ENCODE measurements around the gene GFER.

GFER gene

DNA sequence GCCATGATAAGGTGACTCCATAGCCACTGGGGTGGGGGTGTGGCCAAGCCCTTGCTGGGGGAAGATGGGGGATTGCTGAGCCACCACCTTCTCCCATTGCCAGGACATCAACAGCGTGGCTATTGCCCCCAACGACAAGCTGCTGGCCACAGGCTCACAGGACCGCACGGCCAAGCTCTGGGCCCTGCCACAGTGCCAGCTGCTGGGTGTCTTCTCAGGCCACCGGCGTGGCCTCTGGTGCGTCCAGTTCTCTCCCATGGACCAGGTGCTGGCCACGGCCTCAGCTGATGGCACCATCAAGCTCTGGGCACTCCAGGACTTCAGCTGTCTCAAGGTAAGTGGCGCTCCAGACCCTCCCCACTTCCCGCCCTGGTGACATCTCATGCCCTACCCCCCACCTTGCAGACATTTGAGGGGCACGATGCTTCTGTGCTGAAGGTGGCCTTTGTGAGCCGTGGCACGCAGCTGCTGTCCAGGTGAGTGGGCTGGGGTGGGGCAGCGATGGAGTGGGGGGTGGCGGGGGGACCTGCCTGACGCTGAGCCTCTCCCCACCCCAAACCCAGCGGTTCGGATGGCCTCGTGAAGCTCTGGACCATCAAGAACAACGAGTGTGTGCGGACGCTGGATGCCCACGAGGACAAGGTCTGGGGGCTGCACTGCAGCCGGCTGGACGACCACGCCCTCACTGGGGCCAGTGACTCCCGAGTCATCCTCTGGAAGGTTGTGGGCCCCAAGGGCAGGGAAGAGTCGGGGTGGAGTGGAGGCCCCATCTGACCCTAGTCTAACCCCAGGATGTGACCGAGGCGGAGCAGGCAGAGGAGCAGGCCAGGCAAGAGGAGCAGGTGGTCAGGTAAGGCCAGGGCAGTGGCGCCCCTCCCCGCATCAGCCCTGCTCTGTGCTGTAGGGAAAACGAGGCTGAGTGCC, 6.8 kb upstream of the GFER start:
- H3K27ac Mint-ChIP-seq, result no peak overlapping the region
- no peaks in the 10 kb centered on the region for H3K9me3 Mint-ChIP-seq
- peaks cover 7% of the 10 kb centered on the region for H3K36me3 Mint-ChIP-seq (ENCODE audit: low read depth)
- H3K4me1 Mint-ChIP-seq (ENCODE audit: low read depth), result peaks cover 7% of the 10 kb centered on the region
- no peak overlapping the region for H3K4me3 Mint-ChIP-seq
- H3K27me3 Mint-ChIP-seq (ENCODE audit: low read depth), result peaks cover 20% of the 10 kb centered on the region

DNA sequence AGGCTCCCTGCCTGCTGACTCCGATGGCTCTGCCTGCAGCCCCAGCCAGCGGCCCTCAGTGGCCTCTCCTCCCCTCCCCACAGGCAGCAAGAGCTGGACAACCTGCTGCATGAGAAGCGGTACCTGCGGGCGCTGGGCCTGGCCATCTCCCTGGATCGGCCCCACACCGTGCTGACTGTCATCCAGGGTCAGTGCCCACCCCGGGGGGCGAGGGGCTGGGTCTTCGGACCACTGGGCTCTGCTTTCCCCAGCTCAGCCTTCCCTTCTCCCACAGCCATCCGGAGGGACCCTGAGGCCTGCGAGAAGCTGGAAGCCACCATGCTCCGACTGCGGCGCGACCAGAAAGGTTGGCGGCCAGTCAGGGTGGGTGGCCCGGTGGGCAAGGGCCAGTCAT, 6.1 kb upstream of the GFER start:
- Mint-ChIP-seq H3K4me3 (no peak overlapping the region), H3K9me3 (no peaks in the 10 kb centered on the region), H3K36me3 (ENCODE audit: low read depth) (peaks cover 7% of the 10 kb centered on the region), H3K4me1 (ENCODE audit: low read depth) (peaks cover 3% of the 10 kb centered on the region), H3K27me3 (ENCODE audit: low read depth) (peaks cover 27% of the 10 kb centered on the region), H3K27ac (no peak overlapping the region)

DNA sequence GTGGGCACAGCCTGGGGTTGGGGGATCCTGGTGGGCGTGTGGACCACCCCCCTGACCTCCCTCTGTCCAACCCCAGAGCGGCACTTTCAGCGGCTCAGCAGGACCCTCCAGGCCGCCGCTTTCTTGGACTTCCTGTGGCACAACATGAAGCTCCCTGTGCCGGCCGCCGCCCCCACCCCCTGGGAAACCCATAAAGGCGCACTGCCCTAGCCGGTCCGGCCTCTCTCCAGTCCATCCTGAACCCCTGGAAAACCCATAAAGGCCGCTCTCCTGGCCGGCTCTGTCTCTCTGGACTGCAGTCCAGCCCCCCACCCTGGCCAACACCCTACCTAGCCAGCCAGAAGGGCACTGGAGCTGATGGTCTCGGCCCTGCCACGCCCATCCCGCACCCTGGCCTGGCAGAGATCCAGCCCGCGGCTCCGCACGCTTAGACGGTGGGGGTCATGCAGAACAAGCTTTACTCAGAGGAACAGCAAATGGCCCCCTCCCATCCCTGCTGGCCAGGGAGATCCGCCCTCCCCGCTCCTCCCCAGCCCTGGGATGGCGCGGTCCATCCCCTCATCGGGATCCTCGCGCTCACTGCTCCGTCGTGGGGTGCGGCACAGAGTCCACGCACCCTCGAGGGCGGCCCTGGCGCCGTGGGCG, 5.4 kb upstream of the GFER start:
- Mint-ChIP-seq H3K9me3 (no peaks in the 10 kb centered on the region), H3K4me3 (no peak overlapping the region), H3K36me3 (ENCODE audit: low read depth) (peaks cover 5% of the 10 kb centered on the region), H3K27ac (no peak overlapping the region), H3K27me3 (ENCODE audit: low read depth) (peaks cover 31% of the 10 kb centered on the region), H3K4me1 (ENCODE audit: low read depth) (peaks cover 5% of the 10 kb centered on the region)

DNA sequence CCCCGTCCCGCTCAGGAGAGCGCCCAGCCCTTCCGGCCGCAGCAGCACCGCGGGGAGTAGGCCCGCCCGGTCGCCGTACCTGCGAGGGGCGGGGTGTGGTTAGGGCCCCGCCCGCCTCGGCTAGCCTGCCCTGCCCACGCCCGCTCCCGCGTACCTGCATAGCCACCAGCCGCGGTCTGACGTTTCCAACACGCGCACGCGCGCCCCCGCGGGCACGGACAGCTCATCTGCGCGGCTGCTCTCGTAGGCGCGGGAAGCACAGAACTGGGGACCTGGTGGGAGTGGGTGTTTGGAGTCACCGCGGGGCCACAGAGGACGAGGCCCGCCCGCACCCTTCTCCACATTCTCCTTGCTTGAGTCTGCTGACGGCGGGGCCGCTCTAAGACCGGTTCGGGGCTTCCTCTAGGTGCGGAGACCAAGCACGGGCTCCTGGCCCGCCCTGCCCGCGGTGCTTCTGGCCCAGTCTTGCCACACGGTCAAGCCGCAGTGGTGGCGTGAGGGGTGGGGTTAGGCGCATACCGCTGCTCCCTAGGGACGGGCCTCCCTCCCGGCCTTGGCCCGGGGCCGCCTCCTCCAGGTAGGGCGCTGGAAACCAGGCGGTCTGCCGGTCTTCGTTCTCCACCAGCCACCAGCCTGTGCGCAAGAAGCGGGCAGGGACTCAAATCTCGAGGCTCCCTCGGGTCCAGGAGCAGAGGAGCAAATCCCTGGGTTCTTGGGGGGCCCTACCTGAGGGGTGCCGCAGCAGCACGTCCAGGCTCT, 4.5 kb upstream of the GFER start:
- Mint-ChIP-seq H3K27ac (no peak overlapping the region), H3K9me3 (no peaks in the 10 kb centered on the region), H3K4me1 (ENCODE audit: low read depth) (peaks cover 6% of the 10 kb centered on the region), H3K36me3 (ENCODE audit: low read depth) (peaks cover 5% of the 10 kb centered on the region), H3K27me3 (ENCODE audit: low read depth) (peaks cover 31% of the 10 kb centered on the region), H3K4me3 (no peak overlapping the region)

DNA sequence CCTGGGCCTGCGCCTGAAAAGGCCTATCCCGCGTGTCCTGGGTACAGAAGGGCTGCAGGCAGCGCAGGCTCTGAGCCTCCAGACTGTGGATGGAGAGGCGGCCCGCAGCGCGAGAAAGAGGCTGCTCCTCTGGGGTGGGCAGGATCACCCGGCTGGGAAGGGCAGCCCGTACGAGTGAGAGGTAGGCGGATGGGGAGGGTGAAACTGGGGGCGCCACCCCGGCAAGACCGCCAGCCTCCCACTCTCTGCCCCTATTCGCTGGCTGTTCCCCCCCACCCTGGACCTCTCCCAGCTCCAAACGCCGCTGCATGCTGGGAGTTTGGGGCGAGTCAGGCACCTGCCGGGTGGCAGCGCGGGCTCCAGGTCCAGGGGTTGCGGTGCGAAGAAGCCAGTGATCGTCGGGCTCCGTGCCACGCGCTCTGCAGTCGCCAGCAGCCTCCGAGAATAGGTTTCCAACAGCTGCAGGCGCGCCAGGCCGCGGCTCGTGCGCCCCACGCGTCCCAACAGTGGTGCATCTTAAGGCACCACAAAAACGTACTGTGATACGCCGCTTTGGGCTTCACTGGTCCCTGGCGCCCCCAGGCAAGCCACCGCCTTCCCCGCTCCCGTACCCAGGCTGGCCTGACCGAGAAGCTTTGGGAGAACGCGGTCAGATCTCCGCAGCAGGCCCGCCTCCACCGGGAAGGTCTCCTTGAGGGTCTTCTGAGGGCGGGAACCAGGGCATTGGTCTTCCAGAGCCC, 3.8 kb upstream of the GFER start:
- Mint-ChIP-seq H3K36me3 (ENCODE audit: low read depth) (peaks cover 2% of the 10 kb centered on the region), H3K9me3 (no peaks in the 10 kb centered on the region), H3K27ac (peak overlapping the region; percentile 20), H3K4me3 (no peak overlapping the region), H3K27me3 (ENCODE audit: low read depth) (peaks cover 31% of the 10 kb centered on the region), H3K4me1 (ENCODE audit: low read depth) (peaks cover 10% of the 10 kb centered on the region)

DNA sequence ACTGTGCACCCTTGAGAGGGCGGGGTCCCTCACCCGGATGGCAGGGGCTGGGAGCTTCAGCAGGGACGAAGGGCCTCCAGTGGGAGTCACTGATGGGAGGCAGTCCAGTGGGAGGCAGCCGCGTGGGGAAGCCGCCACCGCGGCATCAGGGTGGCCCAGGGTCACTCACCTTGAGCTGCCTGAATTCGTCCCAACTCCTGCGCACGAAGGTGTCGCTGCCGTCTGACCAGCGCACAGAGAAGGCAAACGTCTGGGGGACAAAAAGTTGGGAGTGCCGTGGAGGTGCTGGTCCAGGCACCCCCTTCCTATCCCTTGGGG, 3.3 kb upstream of the GFER start:
- Mint-ChIP-seq H3K27me3 (ENCODE audit: low read depth) (peaks cover 31% of the 10 kb centered on the region), H3K4me1 (ENCODE audit: low read depth) (peaks cover 14% of the 10 kb centered on the region), H3K4me3 (no peak overlapping the region), H3K36me3 (ENCODE audit: low read depth) (peaks cover 2% of the 10 kb centered on the region), H3K9me3 (no peaks in the 10 kb centered on the region), H3K27ac (peak overlapping the region; percentile 20)

DNA sequence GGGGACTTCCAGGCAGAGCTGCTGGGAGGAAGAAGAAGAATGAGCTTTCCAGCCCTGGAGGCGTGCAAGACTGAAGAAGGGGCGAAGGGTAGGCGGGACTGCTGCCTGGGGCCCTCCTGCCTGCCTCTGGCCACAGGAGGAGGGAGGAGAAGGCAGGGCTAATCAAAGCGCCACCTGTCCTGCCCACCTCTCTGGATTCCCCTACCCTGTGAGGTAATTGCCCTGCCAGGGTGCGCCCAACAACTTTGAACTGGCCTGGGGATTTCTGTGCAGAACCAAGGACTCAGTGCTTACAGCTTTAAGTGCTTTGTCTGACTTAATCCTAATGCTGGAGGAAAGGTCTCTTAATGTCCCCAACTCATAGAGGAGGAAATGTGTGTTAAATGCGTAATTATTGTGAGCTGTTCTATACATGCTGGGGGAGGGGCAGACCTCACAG, 2.6 kb upstream of the GFER start, which contains the start of gene NOXO1:
Gene NOXO1 (minus strand): TSS at position 72 of the 439 bp plus-strand sequence. CDS start 290 bp downstream, outside the sequence.
- H3K27ac Mint-ChIP-seq, result peak within 1 kb of the TSS; percentile 20
- H3K36me3 Mint-ChIP-seq (ENCODE audit: low read depth), result peaks cover 5% of the 10 kb centered on the region
- no peak within 1 kb of the TSS for H3K4me3 Mint-ChIP-seq

DNA sequence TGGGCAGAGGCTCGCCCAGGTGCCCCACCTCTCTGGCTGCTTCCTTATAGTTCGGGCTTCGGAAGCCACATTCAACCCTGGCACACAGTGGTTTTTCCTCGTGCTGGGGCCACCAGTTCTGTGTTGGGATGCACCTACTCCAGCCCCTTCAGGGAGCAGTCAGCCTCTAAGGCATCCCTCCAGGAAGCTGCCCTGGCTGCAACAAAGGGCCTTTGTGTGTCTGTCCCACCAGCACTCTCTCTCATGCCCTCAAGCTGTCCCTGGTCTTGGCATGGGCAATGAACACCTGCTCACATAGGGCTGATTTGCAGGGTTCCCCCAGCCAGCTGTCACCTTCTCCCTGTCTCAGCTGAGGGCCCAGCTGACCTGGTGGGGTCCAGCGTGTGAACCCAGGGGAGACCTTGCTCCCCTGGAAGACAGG, 2.0 kb upstream of the GFER start:
- no peak overlapping the region for H3K4me3 Mint-ChIP-seq
- no peaks in the 10 kb centered on the region for H3K9me3 Mint-ChIP-seq
- H3K36me3 Mint-ChIP-seq (ENCODE audit: low read depth), result peaks cover 7% of the 10 kb centered on the region
- no peak overlapping the region for H3K27ac Mint-ChIP-seq
- peaks cover 31% of the 10 kb centered on the region for H3K27me3 Mint-ChIP-seq (ENCODE audit: low read depth)
- peaks cover 15% of the 10 kb centered on the region for H3K4me1 Mint-ChIP-seq (ENCODE audit: low read depth)

More for the DNA sequence above, 2.6 kb upstream of the GFER start, which contains the start of gene NOXO1:
- H3K9me3 Mint-ChIP-seq, result no peaks in the 10 kb centered on the region
- peaks cover 31% of the 10 kb centered on the region for H3K27me3 Mint-ChIP-seq (ENCODE audit: low read depth)
- peaks cover 15% of the 10 kb centered on the region for H3K4me1 Mint-ChIP-seq (ENCODE audit: low read depth)

DNA sequence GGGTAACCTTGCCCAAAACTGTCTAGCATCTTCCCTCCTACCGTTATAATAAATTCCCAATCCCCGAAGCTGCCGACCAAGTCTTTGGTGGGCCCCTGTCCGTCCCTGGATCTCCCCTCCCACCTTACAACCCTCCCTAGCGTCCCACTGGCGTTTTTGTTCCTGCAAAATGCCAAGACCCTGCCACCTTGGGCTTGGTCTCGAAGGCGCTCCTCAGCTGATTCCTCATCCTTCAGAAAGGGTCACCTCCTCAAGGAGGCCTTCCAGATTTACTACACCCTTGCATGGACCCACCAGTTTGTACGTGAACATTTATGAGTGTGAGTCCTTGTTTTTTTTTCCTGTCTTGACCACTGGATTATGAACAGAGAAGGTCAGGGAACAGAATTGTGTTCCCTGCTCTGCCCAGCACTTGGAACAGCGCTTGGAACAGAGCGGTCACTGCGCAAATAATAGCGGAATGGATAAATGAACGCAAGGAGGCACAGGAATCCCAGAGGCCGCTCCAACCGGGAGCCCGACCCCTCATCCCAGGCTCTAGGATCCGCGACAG, 926 bp upstream of the GFER start:
- peak overlapping the region; percentile 0 for H3K27ac Mint-ChIP-seq
- peaks cover 31% of the 10 kb centered on the region for H3K27me3 Mint-ChIP-seq (ENCODE audit: low read depth)
- peaks cover 16% of the 10 kb centered on the region for H3K4me1 Mint-ChIP-seq (ENCODE audit: low read depth)
- no peaks in the 10 kb centered on the region for H3K9me3 Mint-ChIP-seq
- H3K36me3 Mint-ChIP-seq (ENCODE audit: low read depth), result peaks cover 5% of the 10 kb centered on the region
- peak overlapping the region; percentile 80 for H3K4me3 Mint-ChIP-seq

DNA sequence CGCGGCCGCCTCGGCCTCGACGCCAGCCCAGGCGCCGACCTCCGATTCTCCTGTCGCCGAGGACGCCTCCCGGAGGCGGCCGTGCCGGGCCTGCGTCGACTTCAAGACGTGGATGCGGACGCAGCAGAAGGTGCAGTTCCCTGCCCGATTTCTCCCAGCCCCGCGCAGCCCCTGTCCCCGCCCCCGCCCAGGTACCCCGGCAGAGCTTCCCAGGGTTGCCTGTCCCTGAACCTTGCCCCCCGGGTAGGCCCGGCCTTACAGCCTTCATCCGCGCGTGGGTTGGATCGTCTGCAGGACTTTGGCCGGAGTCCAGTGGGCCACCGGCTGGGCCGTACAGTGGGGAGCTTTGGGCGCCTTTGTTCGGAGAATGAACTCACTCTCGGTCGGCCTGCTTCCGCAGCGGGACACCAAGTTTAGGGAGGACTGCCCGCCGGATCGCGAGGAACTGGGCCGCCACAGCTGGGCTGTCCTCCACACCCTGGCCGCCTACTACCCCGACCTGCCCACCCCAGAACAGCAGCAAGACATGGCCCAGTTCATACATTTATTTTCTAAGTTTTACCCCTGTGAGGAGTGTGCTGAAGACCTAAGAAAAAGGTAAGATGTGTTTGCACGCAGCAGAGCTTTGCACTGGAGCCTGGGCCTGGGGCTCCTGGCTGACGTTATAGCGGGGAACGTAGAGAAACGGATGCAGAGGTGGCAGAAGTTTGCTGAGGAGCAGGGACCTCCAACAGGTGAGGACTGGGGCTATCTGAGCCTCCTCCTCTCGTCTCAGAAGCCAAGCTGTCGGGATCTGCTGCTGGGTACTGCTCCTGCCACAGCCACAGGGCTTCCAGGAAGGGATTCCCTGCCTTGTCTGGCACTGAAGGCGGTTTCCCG, 593 bp downstream of the GFER start:
- Mint-ChIP-seq H3K36me3 (ENCODE audit: low read depth) (peaks cover 10% of the 10 kb centered on the region), H3K4me3 (peak overlapping the region; percentile 68), H3K9me3 (no peaks in the 10 kb centered on the region), H3K4me1 (ENCODE audit: low read depth) (peaks cover 21% of the 10 kb centered on the region), H3K27me3 (ENCODE audit: low read depth) (peaks cover 39% of the 10 kb centered on the region), H3K27ac (no peak overlapping the region)

DNA sequence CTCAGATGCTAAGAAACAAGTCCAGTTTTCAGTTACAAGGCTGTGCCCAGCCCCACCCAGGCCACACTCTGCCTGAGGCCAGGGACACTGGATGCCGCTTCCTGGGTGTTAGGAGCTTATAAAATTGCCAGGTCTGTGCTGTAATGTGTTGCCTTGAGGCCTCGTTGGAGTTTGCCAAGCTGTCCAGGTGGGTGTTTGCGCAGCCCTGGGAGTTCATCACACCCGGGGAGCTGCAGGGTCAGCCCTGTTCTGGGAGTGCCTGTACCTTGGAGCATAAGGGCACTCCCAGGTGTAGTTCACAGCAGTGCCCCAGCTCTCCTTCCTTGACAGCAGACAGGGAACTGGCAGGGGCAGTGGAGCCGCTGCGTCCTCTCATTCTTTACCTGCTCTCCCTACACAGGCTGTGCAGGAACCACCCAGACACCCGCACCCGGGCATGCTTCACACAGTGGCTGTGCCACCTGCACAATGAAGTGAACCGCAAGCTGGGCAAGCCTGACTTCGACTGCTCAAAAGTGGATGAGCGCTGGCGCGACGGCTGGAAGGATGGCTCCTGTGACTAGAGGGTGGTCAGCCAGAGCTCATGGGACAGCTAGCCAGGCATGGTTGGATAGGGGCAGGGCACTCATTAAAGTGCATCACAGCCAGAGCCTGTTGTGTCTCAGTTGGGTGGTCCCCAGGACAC, 1.6 kb downstream of the GFER start:
- Mint-ChIP-seq H3K4me3 (peak overlapping the region; percentile 68), H3K27me3 (ENCODE audit: low read depth) (peaks cover 35% of the 10 kb centered on the region), H3K4me1 (ENCODE audit: low read depth) (peaks cover 21% of the 10 kb centered on the region), H3K27ac (no peak overlapping the region), H3K9me3 (no peaks in the 10 kb centered on the region), H3K36me3 (ENCODE audit: low read depth) (peaks cover 10% of the 10 kb centered on the region)

DNA sequence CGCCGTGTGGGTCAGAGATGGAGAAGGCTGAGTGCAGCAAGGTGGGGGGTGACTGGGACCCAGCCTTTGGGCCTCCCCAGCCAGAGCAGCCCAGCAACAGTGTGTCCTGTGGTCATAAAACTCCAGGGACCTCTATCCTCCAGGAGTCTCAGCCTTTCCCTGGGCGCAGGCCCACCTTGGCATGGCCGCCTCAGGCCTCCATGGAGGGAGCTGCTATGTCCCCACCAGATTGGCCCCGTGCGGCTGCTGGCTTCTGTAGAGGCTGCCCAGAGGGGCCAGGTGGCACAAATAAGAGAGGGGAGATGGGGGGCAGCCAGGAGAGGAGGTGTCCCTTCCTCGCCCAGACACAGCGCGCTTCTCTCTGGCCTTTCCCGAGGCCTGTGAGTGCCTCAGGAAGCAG, 3.2 kb downstream of the GFER start:
- peaks cover 19% of the 10 kb centered on the region for H3K27me3 Mint-ChIP-seq (ENCODE audit: low read depth)
- H3K4me3 Mint-ChIP-seq, result no peak overlapping the region
- H3K9me3 Mint-ChIP-seq, result no peaks in the 10 kb centered on the region
- no peak overlapping the region for H3K27ac Mint-ChIP-seq
- H3K4me1 Mint-ChIP-seq (ENCODE audit: low read depth), result peaks cover 28% of the 10 kb centered on the region
- peaks cover 10% of the 10 kb centered on the region for H3K36me3 Mint-ChIP-seq (ENCODE audit: low read depth)
